Stimulated activated CD4-positive, alpha-beta T cell treated with anti-CD3 and anti-CD28 coated beads, Interleukin-2, amount 100 ng/mL, for 4 hours (primary cell): ENCODE results near the gene NDUFB7.
"Not testable (repeated sequence)": the region's sequence is repeated elsewhere in the genome, so short reads cannot be mapped to it uniquely, and the experiment has no call there.

Experiments
- DNase-seq: peaks from one replicate; pipeline ENCODE4 v3.0.0-alpha.2; 2020; ENCODE audit warnings: low read depth

NDUFB7 gene

GRCh38 chr19:14570864-14571527 is 870 bp downstream of the NDUFB7 start:
- no peak for DNase-seq

- DNase-seq, result no peak
These were observed 4.8 kb downstream of the NDUFB7 start for GRCh38 chr19:14567079-14567478.

- DNase-seq, result no peak
These were observed 5.2 kb downstream of the NDUFB7 start for GRCh38 chr19:14566712-14567077.

DNA sequence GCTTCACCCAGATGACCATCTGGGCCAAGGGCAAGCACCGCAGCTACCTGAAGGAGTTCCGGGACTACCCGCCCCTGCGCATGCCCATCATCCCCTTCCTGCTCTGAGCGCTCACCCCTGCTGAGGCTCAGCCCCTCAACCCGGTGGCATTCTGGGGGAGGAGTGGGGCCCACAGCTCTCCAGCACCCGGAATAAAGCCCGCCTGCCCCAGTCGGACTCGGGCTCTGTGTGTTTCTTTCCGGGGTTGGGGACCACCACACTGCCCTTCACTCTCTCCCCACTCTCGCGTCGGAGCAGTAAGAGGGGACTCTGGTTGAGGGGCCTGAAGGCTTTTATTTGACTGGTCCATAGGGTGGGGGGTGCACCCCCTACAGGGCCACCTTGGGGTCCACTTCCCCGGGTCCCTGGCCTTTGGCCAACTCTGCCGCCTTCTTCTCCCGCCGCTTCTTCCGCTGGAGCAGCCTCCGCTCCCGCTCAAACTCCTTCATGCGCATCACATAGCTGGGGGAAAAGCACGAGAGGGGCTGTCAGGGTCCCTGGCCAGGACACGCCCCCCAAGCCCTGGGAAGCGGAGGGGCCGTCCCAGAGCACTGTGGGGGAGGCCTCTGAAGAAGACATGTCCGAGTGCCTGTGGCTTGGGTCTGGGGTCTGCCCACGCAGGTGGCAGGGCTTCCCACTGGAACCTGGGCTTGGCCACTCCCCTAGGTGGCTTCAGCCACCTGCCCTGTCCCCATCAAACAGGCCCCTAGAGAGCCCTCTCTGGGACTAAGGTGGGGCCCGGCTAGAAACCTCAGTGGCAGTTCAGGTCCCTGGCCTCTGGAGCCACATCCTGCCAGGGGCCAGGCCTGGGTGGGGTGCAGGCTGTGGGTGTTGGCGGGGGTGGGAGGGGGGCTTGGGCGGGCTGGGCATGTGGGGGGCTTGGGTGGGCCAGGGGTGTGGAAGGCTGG is 5.8 kb downstream of the NDUFB7 start:
- no peak for DNase-seq

- DNase-seq, result no peak
These were observed 6.6 kb downstream of the NDUFB7 start for GRCh38 chr19:14565298-14565679.

DNA sequence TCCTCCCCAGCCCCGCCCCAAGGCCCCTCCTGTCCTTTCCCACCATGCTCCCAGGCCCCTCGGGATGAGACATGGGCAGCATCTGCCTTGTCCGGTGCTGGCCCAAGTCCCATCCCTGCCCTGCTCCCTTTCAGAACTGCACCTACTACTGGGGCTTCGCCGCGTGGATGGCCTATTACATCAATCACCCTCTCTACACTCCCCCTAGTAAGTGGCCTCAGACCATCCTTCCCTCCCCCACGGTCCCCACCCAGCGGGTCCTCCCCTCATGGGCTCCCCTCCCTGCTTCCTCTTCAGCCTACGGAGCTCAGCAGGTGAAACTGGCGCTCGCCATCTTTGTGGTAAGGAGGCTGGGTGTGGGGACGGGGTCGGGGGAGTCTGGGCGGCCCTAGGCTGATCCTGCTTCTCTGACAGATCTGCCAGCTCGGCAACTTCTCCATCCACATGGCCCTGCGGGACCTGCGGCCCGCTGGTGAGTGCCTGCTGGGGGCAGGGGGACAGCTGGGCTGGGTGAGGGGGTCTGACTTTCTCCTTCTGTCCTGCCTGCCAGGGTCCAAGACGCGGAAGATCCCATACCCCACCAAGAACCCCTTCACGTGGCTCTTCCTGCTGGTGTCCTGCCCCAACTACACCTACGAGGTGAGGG is 7.1 kb downstream of the NDUFB7 start:
- DNase-seq, result not testable (repeated sequence)

DNA sequence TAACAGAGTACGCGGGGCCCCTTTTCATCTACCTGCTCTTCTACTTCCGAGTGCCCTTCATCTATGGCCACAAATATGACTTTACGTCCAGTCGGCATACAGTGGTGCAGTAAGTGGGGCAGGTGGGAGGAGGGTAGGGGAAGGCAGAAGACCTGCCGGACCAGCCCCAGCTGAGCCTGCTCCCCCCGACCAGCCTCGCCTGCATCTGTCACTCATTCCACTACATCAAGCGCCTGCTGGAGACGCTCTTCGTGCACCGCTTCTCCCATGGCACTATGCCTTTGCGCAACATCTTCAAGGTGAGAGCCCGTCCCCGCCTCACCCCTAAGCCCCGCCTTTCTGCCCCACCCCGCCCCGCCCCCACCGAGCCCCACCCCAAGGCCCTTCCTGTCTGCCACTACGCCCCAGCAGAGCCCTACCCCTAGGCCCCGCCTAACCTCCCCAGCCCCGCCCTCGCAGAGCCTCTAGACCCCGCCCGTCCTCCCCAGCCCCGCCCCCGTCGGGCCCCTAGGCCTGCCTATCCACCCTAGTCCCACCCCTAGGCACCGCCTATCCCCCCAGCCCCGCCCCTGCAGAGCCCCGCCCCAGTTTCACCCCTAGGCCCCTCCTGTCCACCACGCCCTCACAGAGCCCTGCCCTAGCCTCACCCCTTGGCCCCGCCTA is 7.7 kb downstream of the NDUFB7 start:
- no peak for DNase-seq

GRCh38 chr19:14563590-14563926 is 8.3 kb downstream of the NDUFB7 start:
- DNase-seq, result no peak

GRCh38 chr19:14562660-14563589 is 8.9 kb downstream of the NDUFB7 start:
- DNase-seq, result no peak

GRCh38 chr19:14561847-14562351 is 10.0 kb downstream of the NDUFB7 start:
- no peak for DNase-seq

DNA sequence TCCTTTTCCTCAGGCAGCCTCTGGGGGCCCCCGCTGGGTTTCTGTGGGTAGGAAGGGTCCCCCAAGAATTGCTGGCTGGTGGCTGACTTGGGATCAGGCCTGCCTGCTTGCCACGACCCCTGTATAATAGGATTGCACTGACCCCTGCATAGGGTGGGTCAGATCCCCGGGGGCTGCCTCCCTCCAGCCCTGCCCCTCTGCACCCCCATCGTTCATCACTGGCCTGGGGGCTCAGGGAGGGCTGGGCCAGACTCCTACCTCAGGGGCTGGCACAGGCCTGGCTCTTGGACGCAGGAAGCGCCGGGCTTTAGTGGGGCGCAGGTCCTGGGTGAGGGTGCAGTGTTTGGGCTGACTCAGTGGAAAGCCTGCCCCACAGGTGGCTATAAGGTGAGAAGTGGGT is 10.6 kb downstream of the NDUFB7 start:
- no peak for DNase-seq

DNA sequence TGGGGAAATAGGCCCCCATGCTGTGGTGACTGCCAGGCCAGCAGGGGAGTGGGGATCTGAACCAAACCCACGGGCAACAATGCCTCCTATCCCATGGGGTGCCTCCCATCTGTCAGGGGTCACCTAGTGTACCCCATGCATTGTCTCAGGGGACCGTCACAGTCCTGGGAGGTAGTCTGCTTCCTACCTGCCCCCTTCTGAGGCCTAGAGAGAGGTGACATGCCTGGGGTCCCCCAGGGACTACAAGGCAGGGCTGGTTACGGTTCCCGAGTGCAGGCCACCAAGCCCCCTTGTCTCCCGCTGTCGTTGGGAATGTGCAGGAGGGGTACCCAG is 11.1 kb downstream of the NDUFB7 start:
- no peak for DNase-seq

DNA sequence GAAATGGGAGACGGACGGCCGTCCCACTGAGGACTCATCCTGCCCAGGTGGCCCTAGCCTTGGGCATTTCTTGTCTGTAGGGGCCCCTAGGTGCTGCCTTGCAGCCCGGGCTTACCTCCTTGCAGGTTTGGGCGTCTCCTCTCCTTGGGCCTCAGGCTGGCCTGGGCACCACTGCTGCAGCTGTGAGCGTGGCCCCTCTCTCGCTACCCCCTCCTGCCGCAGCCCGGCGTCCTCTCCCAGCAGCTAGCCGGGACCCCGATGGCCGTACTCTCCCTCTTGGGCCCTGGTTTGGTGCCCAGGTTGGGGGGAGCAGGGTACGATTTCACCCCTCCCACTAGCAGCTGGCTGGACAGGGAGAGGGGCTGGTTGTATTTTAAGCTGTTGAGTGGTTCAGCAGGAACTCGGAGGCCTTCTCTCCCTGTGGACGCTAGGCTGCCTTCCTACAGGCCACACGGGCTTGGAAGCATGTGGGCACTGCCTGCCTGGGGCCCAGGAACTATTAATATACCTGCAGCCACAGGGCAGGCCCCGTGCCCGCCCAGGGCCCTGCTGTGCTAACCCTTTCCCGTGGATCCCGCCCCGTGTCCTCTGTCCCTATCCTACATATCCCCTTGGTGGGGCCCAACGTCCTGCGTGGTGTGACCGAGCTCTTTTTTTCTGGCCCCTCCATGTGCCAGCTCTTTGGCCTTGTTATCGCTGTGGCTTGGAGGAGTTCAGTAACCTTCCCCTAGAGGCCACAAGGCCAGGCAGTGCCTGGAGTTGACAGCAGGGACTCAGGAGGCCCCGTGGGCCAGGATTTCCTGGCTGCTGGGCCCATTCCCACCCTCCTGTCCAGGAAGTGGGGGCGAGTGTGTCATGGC is 11.7 kb downstream of the NDUFB7 start:
- DNase-seq, result no peak

DNA sequence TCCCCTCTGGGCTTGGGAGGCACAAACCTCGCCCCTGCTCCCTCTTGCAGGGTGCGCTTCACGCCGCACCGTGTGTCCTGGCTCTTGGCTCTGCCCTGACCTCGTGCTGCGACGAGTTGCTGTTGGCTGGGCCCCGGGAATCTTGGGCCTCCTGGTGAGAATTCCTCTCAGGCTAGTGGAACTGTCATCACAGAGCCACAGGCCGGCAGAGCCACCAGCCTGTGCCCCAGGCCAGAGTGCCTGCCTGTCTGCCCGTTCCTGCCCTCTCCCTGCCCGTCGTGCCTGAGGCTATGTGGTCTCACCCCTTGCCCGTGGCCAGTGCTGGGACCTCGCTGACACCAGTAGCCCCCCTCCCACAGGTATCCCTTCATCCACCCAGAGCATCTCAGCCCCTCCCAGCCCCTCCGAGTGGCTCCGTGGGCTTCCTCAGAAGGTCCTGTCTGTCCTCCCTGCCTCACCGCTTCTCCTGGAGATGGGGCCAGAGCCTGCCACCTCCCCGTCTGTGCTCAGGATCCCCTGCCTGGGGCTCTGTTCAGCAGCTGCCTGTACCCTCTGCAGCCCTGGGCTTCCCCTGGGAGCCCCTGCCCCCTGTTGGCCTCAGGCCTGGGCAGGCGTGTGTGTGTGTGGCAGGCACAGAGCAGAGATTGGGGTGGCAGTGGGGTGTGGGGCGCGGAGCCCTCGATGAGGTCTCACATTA is 13.3 kb downstream of the NDUFB7 start:
- DNase-seq, result no peak

DNA sequence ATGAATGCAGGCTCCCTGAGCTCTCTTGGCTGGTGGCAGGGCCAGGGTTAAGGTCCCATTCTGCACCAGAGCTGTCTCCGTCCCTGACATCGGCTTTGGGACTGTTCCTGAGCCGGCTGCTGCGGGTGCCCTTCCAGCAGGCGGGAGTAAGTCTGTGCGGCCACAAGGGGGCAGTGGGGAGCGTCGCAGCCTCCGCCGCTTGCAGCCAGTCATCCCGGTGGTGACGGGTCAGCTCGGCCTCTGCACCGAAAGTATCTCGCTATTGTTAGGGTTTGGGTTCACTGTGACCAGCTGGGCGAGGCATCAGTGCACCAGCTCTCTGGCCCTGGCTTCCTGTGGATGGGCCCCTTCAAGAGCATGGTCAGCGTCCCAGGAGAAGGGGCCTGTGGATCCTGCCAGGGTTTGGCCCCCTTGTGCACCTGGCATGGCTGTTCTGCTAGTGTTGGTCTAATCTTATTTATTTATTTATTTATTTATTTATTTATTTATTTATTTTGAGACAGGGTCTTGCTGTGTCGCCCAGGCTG is 15.1 kb downstream of the NDUFB7 start:
- peak; percentile 51 for DNase-seq

DNA sequence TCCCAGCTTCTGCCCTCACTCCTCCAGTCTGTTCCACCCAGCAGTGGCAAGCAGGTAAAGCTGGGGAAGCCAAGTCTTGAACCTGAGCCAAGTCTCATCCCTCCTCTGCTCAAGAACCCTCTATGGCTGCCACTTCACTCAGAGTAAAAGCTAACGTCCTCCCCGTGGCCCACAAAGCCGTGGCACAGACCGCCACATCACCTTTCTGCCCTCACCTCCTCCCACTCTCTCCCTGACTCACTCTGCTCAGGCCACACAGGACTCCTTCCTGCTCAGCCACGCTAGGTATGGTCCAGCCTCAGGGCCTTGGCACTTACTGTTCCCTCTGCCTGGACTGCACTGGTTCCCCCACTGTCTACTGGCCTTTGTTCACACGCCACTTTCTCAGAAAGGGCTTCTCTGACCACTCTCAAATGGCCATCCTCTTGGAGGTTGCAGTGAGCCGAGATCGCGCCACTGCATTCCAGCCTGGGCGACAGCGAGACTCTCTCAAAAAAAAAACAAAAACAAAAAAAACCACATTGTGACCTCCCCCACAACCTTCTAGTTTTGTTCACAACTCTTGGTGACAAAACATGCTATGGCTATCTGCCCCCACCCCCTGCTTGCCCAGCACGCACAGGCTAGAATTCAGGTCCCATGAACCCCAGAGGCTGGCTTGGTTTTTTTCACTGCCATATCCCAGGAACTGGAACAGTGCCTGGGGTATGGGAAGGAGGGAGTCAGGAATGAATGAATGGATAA is 15.8 kb downstream of the NDUFB7 start:
- no peak for DNase-seq

DNA sequence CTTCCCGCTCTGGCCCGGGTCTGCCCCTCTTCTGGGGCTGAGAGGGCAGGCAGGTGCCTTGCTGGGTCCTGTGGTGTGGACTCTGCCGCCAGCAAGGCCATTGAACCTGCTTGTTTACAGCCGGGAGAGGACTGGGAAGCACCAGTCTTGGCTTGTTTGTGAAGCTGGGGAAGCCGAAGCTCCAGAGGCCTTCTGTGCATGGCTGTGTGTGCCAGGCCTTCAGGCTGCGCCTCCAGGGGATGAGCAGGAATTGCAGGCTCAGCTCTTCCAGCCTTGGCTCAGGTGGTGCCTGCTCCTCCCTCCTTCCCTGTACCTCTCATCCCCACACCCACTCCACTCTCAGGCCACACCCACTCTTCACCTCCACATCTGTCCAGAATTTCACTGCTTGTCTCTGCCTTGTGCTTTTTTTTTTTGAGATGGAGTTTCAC is 17.5 kb downstream of the NDUFB7 start:
- DNase-seq, result no peak

DNA sequence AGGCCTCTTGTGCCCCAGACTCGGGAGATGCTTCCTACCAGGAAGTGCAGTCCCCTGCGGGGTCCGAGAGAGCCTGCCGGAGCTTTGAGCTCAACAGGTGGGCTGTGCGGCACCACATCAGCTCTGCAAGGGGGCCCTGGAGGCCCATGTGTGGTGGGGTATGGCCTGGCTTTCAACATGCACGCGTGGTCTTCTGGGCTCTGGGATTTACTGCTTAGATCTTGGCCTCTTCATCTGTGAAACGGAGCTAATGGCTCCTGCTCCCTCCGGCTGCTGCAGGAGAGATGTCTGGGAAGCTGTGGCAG is 18.0 kb downstream of the NDUFB7 start:
- no peak for DNase-seq
